RPMI7951 (cell line): ENCODE measurements around the gene PRAC2. TPM values are rescaled to one million over a fixed set of nuclear protein-coding genes. Genes with fewer than 3 reads are reported as not detected.
A peak's percentile ranks its signal among the peaks of the same experiment; 100 is the strongest.

Experiments used
- DNase-seq: peaks from one replicate; pipeline ENCODE4 v3.0.0-alpha.2; 2012; ENCODE audit warnings: low read depth
- total RNA-seq: library from RNA; depleted of rRNA; stranded (reverse); fragments of >200 nt; shearing (Covaris generic); gene quantifications from 2 replicates; pipeline ENCODE4 v1.2.3, GENCODE V29; 2014; rRNA removed

Gene PRAC2
- total RNA-seq, 1 experiment from 2014 or later = 2.4 TPM

GRCh38 chr17:48754500-48755261 lies 31.7 kb downstream of the PRAC2 start:
- DNase-seq = peak; percentile 15

GRCh38 chr17:48755356-48755755 lies 32.4 kb downstream of the PRAC2 start:
- DNase-seq = no peak

- no peak for DNase-seq
These were observed 33.9 kb downstream of the PRAC2 start for GRCh38 chr17:48756830-48757251.

DNA sequence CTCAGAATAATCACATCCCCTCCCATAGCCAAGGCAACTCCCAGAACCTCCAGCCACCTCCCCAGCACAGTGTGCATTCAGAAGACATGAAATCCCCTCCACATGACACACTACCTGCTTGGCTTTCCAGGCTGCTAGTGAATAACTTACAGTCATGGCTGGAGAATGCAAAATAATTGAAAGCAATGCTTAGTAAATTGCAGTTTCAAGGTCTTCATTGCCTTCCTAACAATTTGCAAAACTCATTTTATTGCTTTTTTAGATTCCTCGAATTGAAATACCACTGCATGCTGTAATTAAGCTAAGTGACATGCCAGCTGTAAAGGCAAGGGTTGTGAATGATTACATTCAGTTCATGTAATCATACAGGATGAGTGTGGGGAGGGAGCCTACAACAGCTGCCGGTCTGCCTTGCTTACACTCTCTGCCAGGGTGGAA lies 34.6 kb downstream of the PRAC2 start:
- DNase-seq = no peak

DNA sequence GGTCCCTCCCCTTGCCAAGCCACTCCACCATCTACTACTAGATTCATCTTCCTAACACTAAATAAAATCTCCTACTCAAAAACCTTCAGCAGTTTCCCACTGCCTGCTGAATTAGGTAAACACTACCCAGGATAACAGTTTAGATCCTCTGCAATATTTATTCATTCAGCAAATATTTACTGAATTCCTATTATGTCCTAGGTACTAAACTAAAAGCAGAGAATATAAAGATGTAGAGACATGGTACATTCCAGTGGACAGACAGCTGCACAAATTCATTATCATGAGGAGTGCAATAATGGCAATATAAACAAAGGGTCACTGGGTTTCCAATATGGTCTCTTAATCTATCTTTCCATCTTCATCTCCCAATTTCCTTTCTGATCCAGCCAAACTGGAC lies 36.3 kb downstream of the PRAC2 start:
- DNase-seq = no peak

DNA sequence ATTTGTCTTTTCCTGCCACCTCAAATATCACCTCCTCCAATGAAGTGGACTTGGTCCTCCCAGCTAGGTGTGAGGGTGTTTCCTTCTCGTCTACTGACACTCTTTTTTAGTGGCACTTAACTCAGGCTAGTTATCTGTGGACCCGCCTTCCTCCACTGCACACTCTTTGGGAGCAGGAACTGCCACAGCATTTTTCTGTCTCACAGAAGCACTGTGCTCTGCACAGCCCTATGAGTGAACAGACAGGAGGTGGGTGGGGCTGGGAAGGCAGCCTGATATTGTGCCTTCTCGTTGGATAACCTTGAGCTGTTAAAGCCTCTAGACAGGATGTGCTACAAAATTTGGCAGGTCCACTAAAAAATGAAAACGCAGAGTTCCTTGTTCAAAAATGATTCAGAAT lies 37.4 kb downstream of the PRAC2 start:
- DNase-seq = no peak

GRCh38 chr17:48761114-48761513 lies 38.1 kb downstream of the PRAC2 start:
- DNase-seq = no peak

DNA sequence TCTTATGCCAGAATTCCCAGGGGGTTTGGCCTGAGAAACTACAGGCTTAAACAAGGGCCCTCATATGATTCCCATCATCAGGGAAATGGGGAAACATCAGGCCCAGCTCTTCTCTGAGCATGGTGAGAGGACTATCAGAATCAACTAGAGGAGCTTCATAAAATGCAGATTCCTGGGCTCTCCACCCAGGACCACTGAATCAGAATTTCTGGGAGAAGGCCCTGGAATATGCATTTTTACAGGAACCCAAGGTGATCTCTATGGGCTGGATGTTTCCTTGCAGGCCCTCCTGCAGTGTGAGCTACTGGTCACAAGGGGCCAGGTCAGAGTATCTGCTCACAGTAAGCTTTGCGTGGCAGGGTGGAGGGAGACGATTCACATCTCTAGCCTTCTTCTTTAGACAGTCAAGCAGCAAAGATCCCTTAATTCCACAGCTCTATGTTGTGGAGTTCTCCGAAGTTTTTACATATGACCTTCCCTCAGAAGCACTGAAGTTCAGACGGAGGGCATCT lies 44.3 kb downstream of the PRAC2 start:
- DNase-seq = no peak

- no peak for DNase-seq
These were observed 46.2 kb downstream of the PRAC2 start for GRCh38 chr17:48769009-48769675.

DNA sequence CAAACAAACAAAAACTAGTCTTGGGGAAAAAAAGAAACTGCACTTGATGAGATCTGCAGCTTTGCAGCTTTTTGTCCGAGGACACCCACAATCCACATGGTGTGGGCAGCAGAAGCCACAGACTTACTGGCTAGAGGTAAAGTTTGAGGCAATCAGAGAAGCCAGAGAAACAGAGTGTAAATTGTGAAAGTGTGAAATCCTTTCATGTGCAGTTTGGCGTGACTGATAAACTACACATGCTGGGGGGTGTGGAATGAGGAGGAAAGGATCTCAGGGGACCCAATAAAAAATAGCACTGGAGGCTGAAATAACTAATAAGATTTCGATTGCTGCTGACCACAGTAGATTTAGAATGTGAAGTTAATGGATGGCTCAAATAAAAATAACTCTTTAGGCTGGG lies 48.0 kb downstream of the PRAC2 start:
- peak; percentile 16 for DNase-seq

DNA sequence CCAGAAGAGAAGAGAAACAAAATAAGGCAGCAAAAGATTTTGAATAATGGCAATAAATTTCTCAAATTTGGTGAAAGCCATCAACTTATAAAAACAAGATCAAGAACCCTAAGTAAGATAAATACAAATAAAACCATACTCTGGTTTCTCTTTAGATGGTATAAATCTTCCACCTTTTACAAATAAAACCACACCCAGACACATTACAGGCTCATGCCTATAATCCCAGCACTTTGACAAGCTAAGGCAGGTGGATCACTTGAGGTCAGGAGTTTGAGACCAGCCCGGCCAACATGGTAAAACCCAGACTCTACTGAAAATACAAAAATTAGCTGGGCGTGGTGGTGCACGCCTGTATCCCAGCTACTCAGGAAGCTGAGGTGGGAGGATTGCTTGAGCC lies 50.3 kb downstream of the PRAC2 start:
- DNase-seq = no peak

Other genes starting within 250 kb of the PRAC2 start
- gene HOXB1, start 192.2 kb upstream of the PRAC2 start, total RNA-seq = not detected in 2 replicates
- 11.9 and 15.1 TPM in 2 replicates for gene HOXB2, start 178.1 kb upstream of the PRAC2 start, total RNA-seq
- gene HOXB4, start 144.8 kb upstream of the PRAC2 start, total RNA-seq = 1.6 and 1.7 TPM in 2 replicates
- gene HOXB3, start 132.9 kb upstream of the PRAC2 start, total RNA-seq = 3.2 and 7.9 TPM in 2 replicates
- 0.10 and 0.24 TPM in 2 replicates for gene HOXB5, start 129.4 kb upstream of the PRAC2 start, total RNA-seq
- gene HOXB6, start 118.2 kb upstream of the PRAC2 start, total RNA-seq = 4.8 and 7.3 TPM in 2 replicates
- gene HOXB7, start 112.2 kb upstream of the PRAC2 start, total RNA-seq = 24.9 and 26.1 TPM in 2 replicates
- gene HOXB8, start 107.9 kb upstream of the PRAC2 start, total RNA-seq = 0.24 and 0.49 TPM in 2 replicates
- gene HOXB9, start 96.8 kb upstream of the PRAC2 start, total RNA-seq = 2.3 and 4.1 TPM in 2 replicates
- gene PRAC1, start 667 bp upstream of the PRAC2 start, total RNA-seq = not detected in 2 replicates
- gene HOXB13, start 5.6 kb downstream of the PRAC2 start, total RNA-seq = 4.7 and 5.4 TPM in 2 replicates
- 0.39 and 0.60 TPM in 2 replicates for gene TTLL6, start 94.0 kb downstream of the PRAC2 start, total RNA-seq
- gene CALCOCO2, start 107.8 kb downstream of the PRAC2 start, total RNA-seq = 39.8 and 48.8 TPM in 2 replicates
- 181 and 198 TPM in 2 replicates for gene ATP5MC1, start 169.6 kb downstream of the PRAC2 start, total RNA-seq
- gene UBE2Z, start 185.2 kb downstream of the PRAC2 start, total RNA-seq = 47.9 and 56.8 TPM in 2 replicates
- gene SNF8, start 221.7 kb downstream of the PRAC2 start, total RNA-seq = 79.4 and 126 TPM in 2 replicates
- not detected in 2 replicates for gene GIP, start 245.4 kb downstream of the PRAC2 start, total RNA-seq